ENCODE measurements around the gene LCE2A. TPM values are rescaled to one million over a fixed set of nuclear protein-coding genes. Genes with fewer than 3 reads are reported as not detected.

The LCE2A gene
- total RNA-seq, 1 donor from 2014 or later: not detected

DNA sequence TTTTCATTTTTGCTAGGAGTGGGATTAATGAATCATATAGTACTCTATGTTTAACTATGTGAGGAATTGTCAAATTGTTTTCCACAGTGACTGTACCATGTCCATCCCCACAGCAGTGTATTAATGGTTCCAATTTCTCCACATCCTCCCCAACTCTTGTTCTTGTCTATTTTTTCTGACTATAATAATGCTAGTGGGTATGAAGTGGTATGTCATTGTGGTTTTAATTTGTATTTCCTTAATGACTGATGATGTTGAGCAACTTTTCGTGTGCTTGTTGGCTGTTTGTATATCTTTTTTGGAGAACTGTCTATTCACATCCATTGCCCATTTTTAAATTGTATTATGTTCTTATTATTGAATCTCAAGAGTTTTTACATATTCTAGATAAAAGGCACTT is 49.7 kb downstream of the LCE2A start:
- Mint-ChIP-seq H3K27me3 (ENCODE audit: insufficient read depth) (peaks cover 9% of the 10 kb centered on the region), H3K36me3 (ENCODE audit: low read depth) (no peaks in the 10 kb centered on the region), H3K27ac (no peak overlapping the region), H3K4me1 (ENCODE audit: low read depth) (peaks cover 4% of the 10 kb centered on the region), H3K4me3 (no peak overlapping the region), H3K9me3 (no peaks in the 10 kb centered on the region)
- DNase-seq (ENCODE audit: low spot score): no peak
- intact Hi-C loops (cut with micrococcal nuclease): no loop called here

Other genes starting within 250 kb of the LCE2A start
- gene LCE5A, start 187.5 kb upstream of the LCE2A start, total RNA-seq: not detected in 2 replicates
- gene CRCT1, start 183.9 kb upstream of the LCE2A start, total RNA-seq: not detected in 2 replicates
- not detected in 2 replicates for gene LCE3E, start 131.6 kb upstream of the LCE2A start, total RNA-seq
- gene LCE3D, start 117.8 kb upstream of the LCE2A start, total RNA-seq: not detected in 2 replicates
- not detected in 2 replicates for gene LCE3C, start 98.1 kb upstream of the LCE2A start, total RNA-seq
- gene LCE3B, start 84.5 kb upstream of the LCE2A start, total RNA-seq: not detected in 2 replicates
- gene LCE3A, start 75.2 kb upstream of the LCE2A start, total RNA-seq: not detected in 2 replicates
- gene LCE2D, start 35.0 kb upstream of the LCE2A start, total RNA-seq: not detected in 2 replicates
- not detected in 2 replicates for gene LCE2C, start 23.1 kb upstream of the LCE2A start, total RNA-seq
- gene LCE2B, start 12.2 kb upstream of the LCE2A start, total RNA-seq: not detected in 2 replicates
- not detected in 2 replicates for gene LCE4A, start 9.8 kb downstream of the LCE2A start, total RNA-seq
- gene KPRP, start 59.7 kb downstream of the LCE2A start, total RNA-seq: not detected in 2 replicates
- not detected in 2 replicates for gene LCE1F, start 76.8 kb downstream of the LCE2A start, total RNA-seq
- gene LCE1E, start 87.9 kb downstream of the LCE2A start, total RNA-seq: not detected in 2 replicates
- not detected in 2 replicates for gene LCE1D, start 98.4 kb downstream of the LCE2A start, total RNA-seq
- not detected in 2 replicates for gene LCE1C, start 108.3 kb downstream of the LCE2A start, total RNA-seq
- gene LCE1B, start 113.6 kb downstream of the LCE2A start, total RNA-seq: not detected in 2 replicates
- not detected in 2 replicates for gene LCE1A, start 129.1 kb downstream of the LCE2A start, total RNA-seq
- not detected in 2 replicates for gene LCE6A, start 144.5 kb downstream of the LCE2A start, total RNA-seq
- not detected in 2 replicates for gene LCE7A, start 161.7 kb downstream of the LCE2A start, total RNA-seq
- gene SMCP, start 180.0 kb downstream of the LCE2A start, total RNA-seq: not detected in 2 replicates
- not detected in 2 replicates for gene IVL, start 210.2 kb downstream of the LCE2A start, total RNA-seq
- not detected in 2 replicates for gene SPRR5, start 248.9 kb downstream of the LCE2A start, total RNA-seq